WERI-Rb-1 (cell line): ENCODE data around the gene UGT2B10.

Source experiments
- DNase-seq: peaks from one replicate; pipeline ENCODE4 v3.0.0-alpha.2; 2020
- H3K27ac ChIP-seq: fragments of 250-450 bp; sonication (Bioruptor Pico); 2 replicates; pipeline ENCODE4 v1.5.1; 2020; ENCODE audit warnings: mild to moderate bottlenecking, moderate library complexity
- H3K27me3 ChIP-seq: fragments of 250-450 bp; sonication (Bioruptor Pico); 2 replicates; pipeline ENCODE4 v1.5.1; 2021; ENCODE audit warnings: mild to moderate bottlenecking, low read depth, moderate library complexity; ENCODE audit not compliant: insufficient read depth, severe bottlenecking
- H3K36me3 ChIP-seq: fragments of 250-450 bp; sonication (Bioruptor Pico); 2 replicates; pipeline ENCODE4 v1.5.1; 2020; ENCODE audit warnings: mild to moderate bottlenecking, moderate library complexity
- H3K4me3 ChIP-seq: 2 replicates; pipeline ENCODE4 v1.5.1; 2011; ENCODE audit warnings: low read depth, mild to moderate bottlenecking, control low read depth, low read length
- H3K9me3 ChIP-seq: fragments of 250-450 bp; sonication (Bioruptor Pico); 2 replicates; pipeline ENCODE4 v1.5.1; 2021; ENCODE audit warnings: mild to moderate bottlenecking, moderate library complexity; ENCODE audit not compliant: severe bottlenecking
- TF ChIP-seq, protein P1 (sequence below): IDR thresholded peaks from 2 replicates; pipeline ENCODE4 v1.5.1; 2011; ENCODE audit warnings: low read depth, mild to moderate bottlenecking, control low read depth, inconsistent platforms, low read length

UGT2B10 gene

DNA sequence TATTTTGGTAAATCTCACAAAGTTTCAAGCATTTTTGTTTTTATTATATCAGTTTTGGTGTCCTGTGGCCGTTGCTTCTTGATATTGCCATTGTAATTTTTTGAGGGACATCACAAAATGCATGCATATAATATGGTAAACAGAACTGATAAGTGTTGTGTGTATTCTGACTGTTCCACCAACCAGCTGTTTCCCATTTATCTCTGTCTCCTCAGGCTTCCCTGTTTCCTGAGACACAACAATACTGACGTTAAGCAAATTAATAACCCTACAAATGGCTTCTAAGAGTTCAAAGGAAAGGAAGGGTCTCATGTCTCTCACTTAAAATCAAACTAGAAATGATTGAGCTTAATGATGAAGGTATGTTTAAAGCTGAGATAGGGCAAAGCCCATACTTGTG lies 40.0 kb downstream of the UGT2B10 start:
- Histone ChIP-seq H3K36me3 (no peaks in the 10 kb centered on the region), H3K27me3 (no peaks in the 10 kb centered on the region), H3K27ac (no peak overlapping the region), H3K4me3 (no peak overlapping the region), H3K9me3 (no peaks in the 10 kb centered on the region)
- DNase-seq: no peak
- TF ChIP-seq, protein P1, sequence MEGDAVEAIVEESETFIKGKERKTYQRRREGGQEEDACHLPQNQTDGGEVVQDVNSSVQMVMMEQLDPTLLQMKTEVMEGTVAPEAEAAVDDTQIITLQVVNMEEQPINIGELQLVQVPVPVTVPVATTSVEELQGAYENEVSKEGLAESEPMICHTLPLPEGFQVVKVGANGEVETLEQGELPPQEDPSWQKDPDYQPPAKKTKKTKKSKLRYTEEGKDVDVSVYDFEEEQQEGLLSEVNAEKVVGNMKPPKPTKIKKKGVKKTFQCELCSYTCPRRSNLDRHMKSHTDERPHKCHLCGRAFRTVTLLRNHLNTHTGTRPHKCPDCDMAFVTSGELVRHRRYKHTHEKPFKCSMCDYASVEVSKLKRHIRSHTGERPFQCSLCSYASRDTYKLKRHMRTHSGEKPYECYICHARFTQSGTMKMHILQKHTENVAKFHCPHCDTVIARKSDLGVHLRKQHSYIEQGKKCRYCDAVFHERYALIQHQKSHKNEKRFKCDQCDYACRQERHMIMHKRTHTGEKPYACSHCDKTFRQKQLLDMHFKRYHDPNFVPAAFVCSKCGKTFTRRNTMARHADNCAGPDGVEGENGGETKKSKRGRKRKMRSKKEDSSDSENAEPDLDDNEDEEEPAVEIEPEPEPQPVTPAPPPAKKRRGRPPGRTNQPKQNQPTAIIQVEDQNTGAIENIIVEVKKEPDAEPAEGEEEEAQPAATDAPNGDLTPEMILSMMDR: no peak

DNA sequence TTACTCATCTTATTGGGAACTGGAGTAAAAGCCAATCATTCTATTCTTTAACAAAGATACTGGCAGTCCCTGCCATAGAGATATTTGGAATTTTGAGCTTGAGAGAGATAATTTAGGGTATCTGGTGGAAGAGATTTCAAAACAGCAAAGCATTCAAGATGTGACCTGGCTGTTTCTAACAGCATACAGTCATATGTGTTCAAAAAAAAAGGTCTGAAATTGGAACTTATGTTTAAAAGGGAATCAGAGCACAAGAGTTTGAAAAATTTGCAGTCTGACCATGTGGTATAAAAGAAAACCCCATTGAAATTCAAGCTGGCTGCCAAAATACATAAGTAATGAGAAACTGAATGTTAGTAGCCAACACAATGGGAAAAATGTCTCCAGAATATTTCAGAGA lies 42.2 kb downstream of the UGT2B10 start:
- Histone ChIP-seq H3K27me3 (no peaks in the 10 kb centered on the region), H3K9me3 (no peaks in the 10 kb centered on the region), H3K4me3 (no peak overlapping the region), H3K36me3 (no peaks in the 10 kb centered on the region), H3K27ac (no peak overlapping the region)
- TF ChIP-seq, protein P1: no peak
- no peak for DNase-seq

DNA sequence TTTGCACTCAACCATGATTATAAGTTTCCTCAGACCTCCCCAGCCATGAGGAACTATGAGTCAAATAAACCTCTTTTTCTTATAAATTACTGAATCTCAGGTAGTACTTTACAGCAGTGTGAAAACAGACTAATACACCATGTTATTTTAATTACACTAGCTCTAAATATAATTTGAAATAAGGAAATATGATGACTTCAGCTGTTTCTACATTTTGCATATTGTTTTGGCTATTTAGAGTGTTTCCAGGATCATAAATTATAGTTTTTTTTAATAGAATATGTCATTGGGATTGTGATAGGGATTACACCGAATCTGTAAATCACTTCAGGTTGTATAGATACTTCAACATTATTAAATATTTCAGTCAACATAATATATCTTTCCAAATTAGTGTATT lies 43.9 kb downstream of the UGT2B10 start:
- TF ChIP-seq, protein P1: no peak
- H3K27me3 ChIP-seq: no peaks in the 10 kb centered on the region
- H3K9me3 ChIP-seq: no peaks in the 10 kb centered on the region
- H3K36me3 ChIP-seq: no peaks in the 10 kb centered on the region
- DNase-seq: no peak
- no peak overlapping the region for H3K4me3 ChIP-seq
- H3K27ac ChIP-seq: no peak overlapping the region

DNA sequence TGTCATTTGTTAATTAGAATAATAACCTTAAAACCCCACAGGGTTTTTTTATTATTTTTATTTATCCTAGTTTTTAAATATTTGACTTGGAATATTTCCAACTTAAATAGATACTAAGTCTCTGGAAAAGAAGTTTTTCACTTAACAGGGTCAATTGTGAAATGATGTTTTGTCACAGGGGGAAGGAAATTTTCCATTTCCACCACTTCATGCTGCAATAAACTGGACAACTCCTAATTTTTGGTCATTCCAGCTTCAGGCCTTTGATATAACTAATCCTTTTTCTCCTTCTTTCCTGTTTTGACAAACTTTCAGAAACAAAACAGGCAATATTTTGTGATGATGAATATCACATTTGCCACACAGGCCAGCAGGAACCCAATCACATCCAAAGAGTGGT lies 45.3 kb downstream of the UGT2B10 start:
- DNase-seq: no peak
- Histone ChIP-seq H3K4me3 (no peak overlapping the region), H3K27ac (no peak overlapping the region)

DNA sequence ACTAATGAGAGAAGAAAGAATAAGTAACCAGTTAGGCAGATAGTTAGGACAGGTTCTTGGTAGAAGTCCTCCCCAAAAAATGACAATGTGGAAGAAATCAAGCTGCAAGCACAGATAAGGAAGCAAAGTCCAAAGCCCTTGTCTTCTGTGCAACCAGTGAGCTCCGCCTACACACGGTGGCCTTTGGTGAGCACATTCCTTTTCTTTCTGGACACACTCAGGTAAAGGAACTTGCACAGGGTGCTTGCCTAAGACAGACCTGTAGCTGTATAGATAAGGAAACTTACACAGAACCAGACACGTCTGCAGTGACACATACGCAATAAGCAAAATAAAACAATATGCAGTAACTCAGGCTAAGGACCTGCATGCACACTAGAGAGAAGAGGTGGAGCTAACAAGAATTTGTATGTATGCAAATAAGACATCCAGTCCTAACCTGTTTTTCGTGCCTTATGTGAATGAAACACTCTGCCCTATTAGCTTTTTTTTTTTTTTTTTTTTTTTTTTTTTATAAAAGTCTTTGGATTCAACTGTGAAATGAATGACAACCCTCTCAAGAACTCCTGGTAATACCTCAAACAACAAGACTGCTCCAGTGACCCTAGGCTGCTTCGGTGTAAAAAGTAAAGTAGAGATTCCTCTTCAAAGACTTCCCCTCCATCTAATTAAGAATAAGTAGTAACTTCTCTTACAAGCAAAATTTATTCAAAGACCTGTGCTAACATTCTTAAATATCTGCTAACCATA lies 48.8 kb downstream of the UGT2B10 start:
- Histone ChIP-seq H3K27me3 (no peaks in the 10 kb centered on the region), H3K9me3 (no peaks in the 10 kb centered on the region), H3K27ac (no peak overlapping the region), H3K4me3 (no peak overlapping the region), H3K36me3 (no peaks in the 10 kb centered on the region)
- TF ChIP-seq, protein P1: no peak
- no peak for DNase-seq

More for the DNA sequence above, 45.3 kb downstream of the UGT2B10 start:
- TF ChIP-seq, protein P1: no peak
- H3K36me3 ChIP-seq: no peaks in the 10 kb centered on the region
- H3K9me3 ChIP-seq: no peaks in the 10 kb centered on the region
- H3K27me3 ChIP-seq: no peaks in the 10 kb centered on the region

DNA sequence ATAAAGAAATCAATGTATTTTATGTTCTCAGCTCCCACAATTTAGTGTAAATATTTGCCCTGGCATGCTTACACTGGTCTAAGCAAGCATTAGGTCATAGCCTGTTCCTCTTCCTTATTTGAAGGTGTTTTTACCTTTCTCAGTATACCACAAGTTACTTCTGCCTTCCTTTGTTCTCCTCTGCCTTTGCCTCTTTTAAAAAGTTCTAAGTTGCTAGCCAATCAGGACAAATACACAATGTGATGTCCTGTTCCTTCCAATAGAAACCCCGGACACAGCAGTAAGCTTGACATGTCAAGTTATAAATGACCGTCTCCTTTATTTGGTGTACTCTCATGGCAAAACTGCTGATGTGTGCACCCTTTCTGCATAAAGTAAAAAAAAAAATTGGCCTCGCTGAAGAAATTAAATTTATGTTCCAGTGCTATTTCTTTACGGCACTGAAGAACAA lies 49.4 kb downstream of the UGT2B10 start:
- Histone ChIP-seq H3K27ac (no peak overlapping the region), H3K27me3 (no peaks in the 10 kb centered on the region), H3K36me3 (no peaks in the 10 kb centered on the region), H3K4me3 (no peak overlapping the region), H3K9me3 (no peaks in the 10 kb centered on the region)
- TF ChIP-seq, protein P1: no peak
- no peak for DNase-seq
